Neural cell (in vitro differentiated cells): ENCODE measurements around the gene SMARCC1.

Experiments used
- CTCF ChIP-seq: fragments of 450-650 bp; IDR thresholded peaks from 2 replicates; pipeline ENCODE4 v1.5.1; 2014; ENCODE audit warnings: antibody characterized with exemption, mild to moderate bottlenecking, moderate library complexity; ENCODE audit not compliant: poor library complexity, severe bottlenecking
- EP300 ChIP-seq: fragments of 450-650 bp; conservative IDR thresholded peaks from 2 replicates; pipeline ENCODE4 v1.6.1; 2014; ENCODE audit warnings: antibody characterized with exemption, mild to moderate bottlenecking, moderate library complexity; ENCODE audit not compliant: poor library complexity, severe bottlenecking
- EZH2 ChIP-seq: fragments of 200-600, 300-800 bp; shearing (Covaris generic), sonication (generic); IDR thresholded peaks from 2 replicates; pipeline ENCODE4 v1.6.1; 2014; ENCODE audit warnings: antibody characterized with exemption, low read length, borderline replicate concordance, mild to moderate bottlenecking; ENCODE audit not compliant: insufficient read depth, poor library complexity, severe bottlenecking
- POLR2AphosphoS5 ChIP-seq: IDR thresholded peaks from 2 replicates; pipeline ENCODE4 v1.6.1; 2012
- RAD21 ChIP-seq: fragments of 450-650 bp; conservative IDR thresholded peaks from 2 replicates; pipeline ENCODE4 v1.6.1; 2014; ENCODE audit warnings: antibody characterized with exemption, mild to moderate bottlenecking, moderate library complexity
- TAF1 ChIP-seq: IDR thresholded peaks from 2 replicates; pipeline ENCODE4 v1.6.1; 2012; ENCODE audit warnings: low read depth

GRCh38 chr3:47741925-47742324 lies 39.8 kb downstream of the SMARCC1 start:
- no peak for TF ChIP-seq TAF1
- TF ChIP-seq CTCF: no peak
- no peak for TF ChIP-seq POLR2AphosphoS5
- no peak for TF ChIP-seq EZH2
- no peak for TF ChIP-seq RAD21
- no peak for TF ChIP-seq EP300
